ENCODE results near the gene CDC34.

Gene CDC34

DNA sequence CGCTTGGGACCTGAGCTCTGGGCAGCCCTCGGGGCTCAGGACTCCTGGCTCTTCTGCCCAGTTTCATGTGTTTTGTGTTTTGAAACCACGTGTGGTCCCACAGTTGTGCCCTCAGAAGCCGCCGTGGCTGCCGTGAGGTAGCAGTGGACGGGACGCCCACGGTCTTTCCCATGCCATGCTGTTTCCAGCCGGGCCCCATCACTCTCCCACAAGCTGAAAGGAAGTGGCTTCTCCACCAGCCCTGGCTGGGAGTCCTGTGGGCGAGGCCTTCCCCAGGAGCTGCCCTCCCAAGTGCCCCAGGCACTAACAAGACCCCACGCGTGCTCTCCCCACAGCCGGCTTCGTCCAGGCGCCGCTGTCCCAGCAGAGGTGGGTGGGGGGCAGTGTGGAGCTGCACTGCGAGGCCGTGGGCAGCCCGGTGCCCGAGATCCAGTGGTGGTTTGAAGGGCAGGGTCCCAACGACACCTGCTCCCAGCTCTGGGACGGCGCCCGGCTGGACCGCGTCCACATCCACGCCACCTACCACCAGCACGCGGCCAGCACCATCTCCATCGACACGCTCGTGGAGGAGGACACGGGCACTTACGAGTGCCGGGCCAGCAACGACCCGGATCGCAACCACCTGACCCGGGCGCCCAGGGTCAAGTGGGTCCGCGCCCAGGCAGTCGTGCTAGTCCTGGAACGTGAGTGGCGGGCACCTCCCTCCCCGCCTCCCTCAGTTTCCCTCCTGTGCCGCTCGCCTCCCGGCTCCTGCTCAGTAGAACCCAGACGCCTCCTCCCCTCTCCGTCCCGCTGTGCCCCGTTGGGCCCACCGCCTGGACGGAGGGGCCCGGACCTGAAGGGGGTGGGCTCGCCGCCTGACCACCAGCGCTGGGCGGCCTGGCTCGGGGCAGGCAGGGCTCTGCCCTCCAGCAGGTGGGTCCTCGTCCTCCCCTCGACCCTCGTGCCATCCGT, 46.2 kb downstream of the CDC34 start:
- H3K4me2 ChIP-seq (ENCODE audit: low read length), result no peak overlapping the region
- TF ChIP-seq CTCF (IDR thresholded peaks at IDR 0.05; ENCODE audit: low read depth, low read length) (0 out of 2 replicates have a peak, but pooled peaks have one; percentile 4), EZH2phosphoT487 (IDR thresholded peaks at IDR 0.05; ENCODE audit: low read depth) (no peak)

DNA sequence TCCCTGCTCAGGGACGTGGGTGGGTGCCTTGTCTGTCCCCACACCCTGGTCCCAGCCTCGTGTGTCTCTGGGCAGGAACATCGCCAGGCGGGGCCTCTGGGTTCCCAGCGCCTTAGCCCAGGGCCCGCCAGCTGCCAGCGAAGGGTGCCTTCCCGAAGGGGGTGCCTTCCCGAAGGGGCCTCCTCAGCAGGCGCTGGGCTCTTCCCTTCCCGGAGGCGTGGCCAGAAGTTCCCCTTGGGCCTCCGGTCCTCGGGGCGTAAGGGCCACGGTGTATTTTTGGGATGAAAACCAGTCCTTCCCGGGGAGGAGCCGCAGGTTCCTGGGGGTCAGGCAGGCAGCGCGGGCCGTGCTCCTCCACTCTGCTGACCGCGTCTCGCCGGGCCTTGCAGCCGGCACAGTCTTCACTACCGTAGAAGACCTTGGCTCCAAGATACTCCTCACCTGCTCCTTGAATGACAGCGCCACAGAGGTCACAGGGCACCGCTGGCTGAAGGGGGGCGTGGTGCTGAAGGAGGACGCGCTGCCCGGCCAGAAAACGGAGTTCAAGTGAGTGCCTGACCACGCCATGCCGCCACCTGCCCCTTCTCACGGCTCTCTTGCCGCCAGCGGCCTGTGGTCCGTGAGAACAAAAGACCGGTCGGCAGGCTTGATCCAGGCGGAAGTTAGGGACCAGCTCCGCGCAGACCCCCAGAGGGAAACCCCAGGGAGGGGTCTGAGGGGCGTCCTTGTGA, 47.7 kb downstream of the CDC34 start:
- H3K4me2 ChIP-seq (ENCODE audit: low read length), result no peak overlapping the region
- peaks cover 10% of the 10 kb centered on the region for H3K4me1 ChIP-seq (ENCODE audit: low read length)
- peaks cover 53% of the 10 kb centered on the region for H3K36me3 ChIP-seq (replicated peaks; ENCODE audit: low read depth, low read length)
- H3K27ac ChIP-seq (ENCODE audit: low read length), result no peak overlapping the region
- TF ChIP-seq CTCF (IDR thresholded peaks at IDR 0.05; ENCODE audit: low read depth, low read length), result no peak
- no peak for TF ChIP-seq EZH2phosphoT487 (IDR thresholded peaks at IDR 0.05; ENCODE audit: low read depth)
- H3K4me3 ChIP-seq (ENCODE audit: low read length), result no peak overlapping the region
- no peaks in the 10 kb centered on the region for H3K27me3 ChIP-seq (ENCODE audit: low read depth, low read length)
- no peak overlapping the region for H3K9ac ChIP-seq (ENCODE audit: low read length)
- H3K79me2 ChIP-seq (ENCODE audit: low read length), result peaks cover 63% of the 10 kb centered on the region
- no peaks in the 10 kb centered on the region for H3K9me3 ChIP-seq (ENCODE audit: insufficient read depth, low read length)
- peaks cover 76% of the 10 kb centered on the region for H4K20me1 ChIP-seq (ENCODE audit: insufficient read depth, low read length)
- H2AFZ ChIP-seq (ENCODE audit: low read depth, low read length), result no peak overlapping the region

More for the DNA sequence above, 46.2 kb downstream of the CDC34 start:
- H4K20me1 ChIP-seq (ENCODE audit: insufficient read depth, low read length), result peaks cover 78% of the 10 kb centered on the region
- H3K4me3 ChIP-seq (ENCODE audit: low read length), result no peak overlapping the region
- no peaks in the 10 kb centered on the region for H3K27me3 ChIP-seq (ENCODE audit: low read depth, low read length)
- no peak overlapping the region for H3K9ac ChIP-seq (ENCODE audit: low read length)
- H3K9me3 ChIP-seq (ENCODE audit: insufficient read depth, low read length), result no peaks in the 10 kb centered on the region
- H3K36me3 ChIP-seq (replicated peaks; ENCODE audit: low read depth, low read length), result peaks cover 47% of the 10 kb centered on the region
- H3K4me1 ChIP-seq (ENCODE audit: low read length), result peaks cover 17% of the 10 kb centered on the region
- peaks cover 78% of the 10 kb centered on the region for H3K79me2 ChIP-seq (ENCODE audit: low read length)
- H2AFZ ChIP-seq (ENCODE audit: low read depth, low read length), result no peak overlapping the region
- no peak overlapping the region for H3K27ac ChIP-seq (ENCODE audit: low read length)

DNA sequence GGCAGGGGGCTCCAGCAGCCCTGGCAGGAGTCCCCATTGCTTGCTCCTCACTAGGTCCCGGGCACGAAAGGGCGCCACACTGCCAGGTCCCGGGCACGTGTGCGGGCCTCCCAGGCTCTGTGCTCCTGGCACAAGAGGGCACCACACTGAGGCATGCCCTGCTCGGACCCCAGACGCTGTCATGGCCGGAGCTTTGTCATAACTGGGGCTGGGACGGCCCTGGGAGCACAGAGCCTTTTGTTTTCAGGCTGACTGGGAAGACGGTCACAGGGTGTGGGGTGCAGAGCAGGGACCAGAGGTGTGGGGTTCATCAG, 48.2 kb downstream of the CDC34 start:
- peaks cover 71% of the 10 kb centered on the region for H4K20me1 ChIP-seq (ENCODE audit: insufficient read depth, low read length)
- H3K27ac ChIP-seq (ENCODE audit: low read length), result no peak overlapping the region
- peaks cover 5% of the 10 kb centered on the region for H3K4me1 ChIP-seq (ENCODE audit: low read length)
- TF ChIP-seq EZH2phosphoT487 (IDR thresholded peaks at IDR 0.05; ENCODE audit: low read depth) (no peak), CTCF (IDR thresholded peaks at IDR 0.05; ENCODE audit: low read depth, low read length) (no peak)
- H3K9me3 ChIP-seq (ENCODE audit: insufficient read depth, low read length), result no peaks in the 10 kb centered on the region
- H3K4me2 ChIP-seq (ENCODE audit: low read length), result no peak overlapping the region
- H3K9ac ChIP-seq (ENCODE audit: low read length), result no peak overlapping the region
- H3K79me2 ChIP-seq (ENCODE audit: low read length), result peaks cover 58% of the 10 kb centered on the region
- peaks cover 53% of the 10 kb centered on the region for H3K36me3 ChIP-seq (replicated peaks; ENCODE audit: low read depth, low read length)
- H2AFZ ChIP-seq (ENCODE audit: low read depth, low read length), result no peak overlapping the region
- H3K27me3 ChIP-seq (ENCODE audit: low read depth, low read length), result no peaks in the 10 kb centered on the region
- no peak overlapping the region for H3K4me3 ChIP-seq (ENCODE audit: low read length)

DNA sequence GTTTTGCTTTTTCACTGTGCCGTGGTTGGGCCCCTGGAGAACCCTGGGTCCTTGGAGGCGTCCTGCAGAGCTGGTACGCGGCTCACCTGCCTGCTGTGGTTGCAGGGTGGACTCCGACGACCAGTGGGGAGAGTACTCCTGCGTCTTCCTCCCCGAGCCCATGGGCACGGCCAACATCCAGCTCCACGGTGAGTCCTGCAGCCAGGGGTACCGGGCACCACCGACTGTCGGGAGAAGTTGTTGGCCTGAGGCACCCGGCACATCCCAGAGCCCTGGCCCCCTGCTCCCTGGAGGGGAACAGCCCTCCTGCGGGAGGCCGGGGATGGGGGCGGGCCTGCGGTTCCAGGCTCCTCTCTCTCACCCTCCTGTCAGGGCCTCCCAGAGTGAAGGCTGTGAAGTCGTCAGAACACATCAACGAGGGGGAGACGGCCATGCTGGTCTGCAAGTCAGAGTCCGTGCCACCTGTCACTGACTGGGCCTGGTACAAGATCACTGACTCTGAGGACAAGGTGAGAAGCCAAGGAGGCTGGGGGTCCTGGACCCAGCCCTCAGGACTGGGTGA, 48.8 kb downstream of the CDC34 start:
- Histone ChIP-seq H3K27ac (ENCODE audit: low read length) (no peak overlapping the region), H3K79me2 (ENCODE audit: low read length) (peaks cover 52% of the 10 kb centered on the region), H2AFZ (ENCODE audit: low read depth, low read length) (no peak overlapping the region), H3K9me3 (ENCODE audit: insufficient read depth, low read length) (no peaks in the 10 kb centered on the region), H4K20me1 (ENCODE audit: insufficient read depth, low read length) (peaks cover 66% of the 10 kb centered on the region), H3K9ac (ENCODE audit: low read length) (no peak overlapping the region), H3K27me3 (ENCODE audit: low read depth, low read length) (no peaks in the 10 kb centered on the region), H3K4me1 (ENCODE audit: low read length) (no peaks in the 10 kb centered on the region), H3K36me3 (replicated peaks; ENCODE audit: low read depth, low read length) (peaks cover 50% of the 10 kb centered on the region), H3K4me3 (ENCODE audit: low read length) (no peak overlapping the region), H3K4me2 (ENCODE audit: low read length) (no peak overlapping the region)
- TF ChIP-seq EZH2phosphoT487 (IDR thresholded peaks at IDR 0.05; ENCODE audit: low read depth) (no peak), CTCF (IDR thresholded peaks at IDR 0.05; ENCODE audit: low read depth, low read length) (no peak)

All from OCI-LY3 (cell line).